GM12878 (cell line): Measurements from ENCODE around the gene ALX4. TPM values are rescaled to one million over a fixed set of nuclear protein-coding genes. Genes with fewer than 3 reads are reported as not detected.

Experiments
- ATAC-seq: fragments of 200-7000 bp; cut with Tn5 transposase; 3 replicates; pipeline ENCODE4 v1.9.1; 2020; ENCODE audit warnings: mild to moderate bottlenecking, moderate library complexity
- BruUV-seq: library from RNA; stranded (reverse); fragments of 400-500 nt; replicated peaks from 2 replicates; lab custom pipeline; 2021; lab: Mats Ljungman, UMichigan
- CTCF ChIA-PET: fragments of 300-600 bp; sonication (Branson Sonifier 250); formaldehyde crosslinking; extraction: SDS; loops from one replicate; lab custom pipeline; 2021; ENCODE audit warnings: inconsistent platforms; lab: Yijun Ruan, JAX
- POLR2A ChIA-PET: fragments of 350-600 bp; formaldehyde crosslinking; extraction: SDS; loops from one replicate; lab custom pipeline; 2021; ENCODE audit warnings: inconsistent platforms; lab: Charles Lee
- RAD21 ChIA-PET: fragments of 300-600 bp; sonication (Branson Sonifier 250); formaldehyde crosslinking; loops from one replicate; lab custom pipeline; 2023; ENCODE audit warnings: antibody characterized with exemption; ENCODE audit not compliant: unreplicated experiment; lab: Charles Lee
- SMC1A ChIA-PET: fragments of 300-600 bp; sonication (Branson Sonifier 250); formaldehyde crosslinking; loops from one replicate; lab custom pipeline; 2023; ENCODE audit not compliant: unreplicated experiment, uncharacterized antibody; lab: Charles Lee
- DNase-seq: peaks from one replicate; pipeline ENCODE4 v3.0.0-alpha.2; 2011; ENCODE audit warnings: low read depth, low spot score
- FAIRE-seq: peaks from 3 replicates; lab custom pipeline; 2011; peaks lifted over from hg19 to GRCh38; lab: Jason Lieb, UNC
- H2AFZ ChIP-seq: 2 replicates; pipeline ENCODE4 v1.6.0; 2011; ENCODE audit warnings: low read depth, low read length, control low read depth; ENCODE audit not compliant: control insufficient read depth
- H3K27ac ChIP-seq: 2 replicates; pipeline ENCODE4 v1.5.1; 2011; ENCODE audit warnings: control low read depth; ENCODE audit not compliant: control insufficient read depth, insufficient read depth
- H3K27me3 ChIP-seq, 2 experiments: replicated peaks in 1 of 2; 2 replicates each; pipeline versions ENCODE4 v1.6.0 to v1.6.1; 2011; ENCODE audit warnings: low read length in 1 of 2; ENCODE audit not compliant: control insufficient read depth in 2 of 2, insufficient read depth in 2 of 2
- H3K36me3 ChIP-seq, 2 experiments: 2 replicates each; pipeline ENCODE4 v1.5.1; 2011; ENCODE audit warnings: low read length in 1 of 2; ENCODE audit not compliant: control insufficient read depth in 2 of 2, insufficient read depth in 2 of 2
- H3K4me1 ChIP-seq: 2 replicates; pipeline ENCODE4 v1.6.1; 2011; ENCODE audit warnings: mild to moderate bottlenecking, low read length, moderate library complexity, mixed read lengths; ENCODE audit not compliant: control insufficient read depth, insufficient read depth
- H3K4me2 ChIP-seq: 2 replicates; pipeline ENCODE4 v1.6.0; 2011; ENCODE audit warnings: control low read depth; ENCODE audit not compliant: control insufficient read depth, insufficient read depth
- H3K4me3 ChIP-seq: fragments of 200-600 bp; sonication (generic); 2 replicates; pipeline ENCODE4 v1.5.1; 2016
- H3K79me2 ChIP-seq: 2 replicates; pipeline ENCODE4 v1.6.0; 2011; ENCODE audit warnings: low read length; ENCODE audit not compliant: control insufficient read depth, insufficient read depth
- H3K9ac ChIP-seq: 2 replicates; pipeline ENCODE4 v1.8.0; 2011; ENCODE audit warnings: low read length, control low read depth, mixed read lengths; ENCODE audit not compliant: control insufficient read depth, insufficient read depth
- H3K9me3 ChIP-seq: replicated peaks from 3 replicates; pipeline ENCODE4 v1.5.1; 2011; ENCODE audit warnings: mild to moderate bottlenecking, low read length; ENCODE audit not compliant: control insufficient read depth, insufficient read depth
- H4K20me1 ChIP-seq: 2 replicates; pipeline ENCODE4 v1.6.0; 2011; ENCODE audit not compliant: control insufficient read depth, insufficient read depth
- BHLHE40 ChIP-seq, 2 experiments: fragments of 450-650 bp in 1 of 2; IDR thresholded peaks; 2 replicates each; pipeline ENCODE4 v1.6.1; 2011 to 2017; ENCODE audit warnings: low read depth in 2 of 2, borderline replicate concordance in 1 of 2, improper control_type of control experiment in 1 of 2, low read length in 1 of 2, mild to moderate bottlenecking in 1 of 2
- BMI1 ChIP-seq: fragments of 450-650 bp; IDR thresholded peaks from 2 replicates; pipeline ENCODE4 v1.6.1; 2016; ENCODE audit warnings: mild to moderate bottlenecking, moderate library complexity, borderline replicate concordance
- CBX3 ChIP-seq: fragments of 200-600 bp; sonication (generic); IDR thresholded peaks from 2 replicates; pipeline ENCODE4 v1.6.1; 2016; ENCODE audit warnings: low read depth, borderline replicate concordance
- CHD1 ChIP-seq: IDR thresholded peaks from 2 replicates; pipeline ENCODE4 v1.6.1; 2012; ENCODE audit warnings: low read depth, low read length, improper control_type of control experiment
- GATAD2B ChIP-seq: fragments of 450-650 bp; conservative IDR thresholded peaks from 2 replicates; pipeline ENCODE4 v1.6.1; 2017; ENCODE audit warnings: low read depth, mild to moderate bottlenecking, moderate library complexity
- HDAC6 ChIP-seq: fragments of 200-600 bp; sonication (generic); IDR thresholded peaks from one replicate; pipeline ENCODE4 v1.8.0; 2017; ENCODE audit warnings: antibody characterized with exemption; ENCODE audit not compliant: unreplicated experiment
- MTA3 ChIP-seq: IDR thresholded peaks from 2 replicates; pipeline ENCODE4 v1.6.1; 2012; ENCODE audit warnings: low read length, inconsistent platforms, borderline replicate concordance
- NBN ChIP-seq: fragments of 450-650 bp; IDR thresholded peaks from 2 replicates; pipeline ENCODE4 v1.6.1; 2016
- PAX5 ChIP-seq: IDR thresholded peaks from 2 replicates; pipeline ENCODE4 v1.6.1; 2011; ENCODE audit warnings: low read depth, low read length, borderline replicate concordance
- PML ChIP-seq: IDR thresholded peaks from 2 replicates; pipeline ENCODE4 v1.6.1; 2012; ENCODE audit warnings: low read length, inconsistent platforms
- RBBP5 ChIP-seq: fragments of 200-600 bp; sonication (generic); conservative IDR thresholded peaks from 2 replicates; pipeline ENCODE4 v1.6.1; 2016
- SUPT20H ChIP-seq: IDR thresholded peaks from 2 replicates; pipeline ENCODE4 v1.6.1; 2011; ENCODE audit warnings: low read depth, mild to moderate bottlenecking, low read length, moderate library complexity, borderline replicate concordance; ENCODE audit not compliant: control insufficient read depth
- TCF3 ChIP-seq: IDR thresholded peaks from 2 replicates; pipeline ENCODE4 v1.6.1; 2012; ENCODE audit warnings: low read depth, mild to moderate bottlenecking, low read length, borderline replicate concordance; ENCODE audit not compliant: insufficient read depth
- ZNF384 ChIP-seq: IDR thresholded peaks from 2 replicates; pipeline ENCODE4 v1.6.1; 2012; ENCODE audit warnings: low read depth, mild to moderate bottlenecking, low read length, improper control_type of control experiment, borderline replicate concordance
- WGBS: methylation state at CpG from one replicate; pipeline ENCODE4 v1.1.6; 2016; ENCODE audit warnings: low lambda C conversion rate; ENCODE audit not compliant: insufficient replicate concordance, insufficient coverage; ENCODE audit errors: missing lambda C conversion rate; 5-methylcytosine and 5-hydroxymethylcytosine counted together
- in situ Hi-C: fragments of 300-500 bp; cut with MboI; formaldehyde crosslinking; loops from 9 replicates; pipeline ENCODE4 v1.14.3; 2018; ENCODE audit warnings: mixed read lengths
- intact Hi-C: fragments of 100-400 bp; cut with micrococcal nuclease; formaldehyde crosslinking; loops from one replicate; pipeline ENCODE4 v1.14.2; 2022; ENCODE audit not compliant: unreplicated experiment
- polyA plus RNA-seq, 11 experiments: library from polyadenylated mRNA; depleted of rRNA in 4 of 11; unstranded in 6 of 11; stranded (reverse) in 5 of 11; fragments of >200 nt; fragmentation: Nextera tagmentation in 4 of 11; fragmentation: Illumina TruSeq in 1 of 11; extraction: Ambion mirVana in 4 of 11; extraction: Trizol in 1 of 11; gene quantifications; 1 replicate in 1 of 11; 2 replicates in 10 of 11; pipeline versions ENCODE4 v1.2.1 to v1.2.3, GENCODE V29; 2011 to 2016; ENCODE audit warnings: inconsistent platforms in 2 of 11, missing spikeins in 2 of 11, low read depth in 1 of 11
- total RNA-seq, 4 experiments: library from RNA; depleted of rRNA in 3 of 4; stranded (reverse); fragments of >200 nt in 3 of 4; fragmentation: Illumina TruSeq in 1 of 4; extraction: Trizol in 1 of 4; gene quantifications; 2 replicates each; pipeline versions ENCODE4 v1.2.1 to v1.2.3, GENCODE V29; 2013 to 2021
- TF ChIP-seq, protein P1 (sequence below): IDR thresholded peaks from 2 replicates; pipeline ENCODE4 v1.6.1; 2012; ENCODE audit warnings: low read depth, low read length, improper control_type of control experiment
- TF ChIP-seq, protein P2 (sequence below): IDR thresholded peaks from 2 replicates; pipeline ENCODE4 v1.6.1; 2011; ENCODE audit warnings: low read depth, mild to moderate bottlenecking, low read length, moderate library complexity, borderline replicate concordance; ENCODE audit errors: extremely low read depth

Gene ALX4
- total and polyA plus RNA-seq, 10 of the 15 experiments (the other 5 are each of a cell fraction or from before 2014, with no cell fraction given) = not detected

DNA sequence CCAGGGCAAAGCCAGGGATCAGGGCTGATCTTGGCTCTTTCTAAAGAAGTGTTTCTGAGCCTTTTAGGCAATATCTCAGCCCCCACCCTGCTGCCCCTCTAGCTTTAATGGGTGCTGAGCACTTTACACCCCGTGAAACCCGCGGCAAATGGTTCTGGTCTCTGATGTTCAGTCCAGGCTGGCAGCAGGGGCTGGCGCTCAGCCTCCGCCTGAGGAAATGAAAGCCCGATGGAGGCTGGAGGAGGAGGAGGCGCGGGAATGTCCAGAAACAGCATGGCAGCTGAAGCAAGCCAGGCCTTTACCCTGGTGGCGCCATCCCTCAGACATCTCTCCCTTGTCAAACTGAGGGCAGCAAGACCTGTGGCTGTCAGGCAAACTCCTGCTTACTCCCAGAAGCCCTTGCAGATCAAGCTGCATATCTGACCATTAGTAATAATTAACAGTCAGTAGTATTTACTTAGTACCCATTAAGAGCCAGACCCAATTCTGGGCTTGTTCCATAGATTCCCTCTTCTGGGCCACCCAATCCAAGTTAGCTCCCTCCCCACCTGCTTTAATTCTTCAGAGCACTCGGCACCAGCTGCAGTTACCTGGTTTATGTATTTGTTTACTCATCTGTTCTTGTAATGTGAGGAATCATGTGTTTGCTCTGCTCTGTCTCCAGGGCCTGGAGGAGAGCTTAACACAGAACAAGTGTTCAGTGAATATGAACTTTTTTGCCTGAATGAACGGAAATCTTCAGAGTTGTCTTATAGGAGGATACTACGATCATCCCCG is 15.0 kb upstream of the ALX4 start:
- Histone ChIP-seq H4K20me1 (no peaks in the 10 kb centered on the region), H2AFZ (no peak overlapping the region), H3K4me1 (no peaks in the 10 kb centered on the region), H3K79me2 (no peaks in the 10 kb centered on the region), H3K4me2 (no peak overlapping the region), H3K9ac (no peak overlapping the region), H3K4me3 (no peak overlapping the region), H3K9me3 (no peaks in the 10 kb centered on the region), H3K36me3 (no peaks in the 10 kb centered on the region), H3K27me3 (peaks cover 13 to 27% of the 10 kb centered on the region in 2 experiments), H3K27ac (no peak overlapping the region)
- ChIA-PET SMC1A (interaction anchor here (0.6 to 0.8 kb wide), 2 partner anchors 36 to 81 kb away, joined by 3 read pairs; no protein-coding TSS in a partner anchor), POLR2A (no interaction called here), RAD21 (interaction anchor here (0.6 kb wide), 1 partner anchor 177 kb away, joined by 3 read pairs; no protein-coding TSS in a partner anchor), CTCF (interaction anchor here (0.5 kb wide), 1 partner anchor 117 kb away, joined by 3 read pairs; no protein-coding TSS in a partner anchor)
- FAIRE-seq = no peak
- TF ChIP-seq RBBP5 = no peak
- no peak for TF ChIP-seq CBX3
- TF ChIP-seq HDAC6 = no peak
- TF ChIP-seq NBN = no peak
- no peak for TF ChIP-seq MTA3
- no peak for TF ChIP-seq PML
- TF ChIP-seq GATAD2B = no peak
- TF ChIP-seq CHD1 = no peak
- no peak for TF ChIP-seq BHLHE40 (IDR thresholded peaks at IDR 0.05; ENCODE audit: borderline replicate concordance in 1 of 2, low read depth in 2 of 2, low read length in 1 of 2)
- no peak for TF ChIP-seq PAX5
- TF ChIP-seq, protein P1, sequence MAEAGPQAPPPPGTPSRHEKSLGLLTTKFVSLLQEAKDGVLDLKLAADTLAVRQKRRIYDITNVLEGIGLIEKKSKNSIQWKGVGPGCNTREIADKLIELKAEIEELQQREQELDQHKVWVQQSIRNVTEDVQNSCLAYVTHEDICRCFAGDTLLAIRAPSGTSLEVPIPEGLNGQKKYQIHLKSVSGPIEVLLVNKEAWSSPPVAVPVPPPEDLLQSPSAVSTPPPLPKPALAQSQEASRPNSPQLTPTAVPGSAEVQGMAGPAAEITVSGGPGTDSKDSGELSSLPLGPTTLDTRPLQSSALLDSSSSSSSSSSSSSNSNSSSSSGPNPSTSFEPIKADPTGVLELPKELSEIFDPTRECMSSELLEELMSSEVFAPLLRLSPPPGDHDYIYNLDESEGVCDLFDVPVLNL = no peak
- TF ChIP-seq, protein P2, sequence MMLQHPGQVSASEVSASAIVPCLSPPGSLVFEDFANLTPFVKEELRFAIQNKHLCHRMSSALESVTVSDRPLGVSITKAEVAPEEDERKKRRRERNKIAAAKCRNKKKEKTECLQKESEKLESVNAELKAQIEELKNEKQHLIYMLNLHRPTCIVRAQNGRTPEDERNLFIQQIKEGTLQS = no peak
- TF ChIP-seq ZNF384 = no peak
- no peak for TF ChIP-seq TCF3
- TF ChIP-seq BMI1 = no peak
- TF ChIP-seq SUPT20H = no peak
- in situ Hi-C loops = no loop called here
- 18% methylated on average over 13 of the region's 13 CpGs for WGBS
- no TSS peak for BruUV-seq
- no peak for DNase-seq
- ATAC-seq = no peak
- intact Hi-C loops = no loop called here
